Lung (tissue), 12 donors: ENCODE measurements around the gene TWIST2. TPM values are rescaled to one million over a fixed set of nuclear protein-coding genes. Genes with fewer than 3 reads are reported as not detected.

Source experiments
- ATAC-seq: fragments of 200-7000 bp; cut with Tn5 transposase; one replicate; pipeline ENCODE4 v1.9.1; 2020; ENCODE audit warnings: moderate number of reproducible peaks; ENCODE audit not compliant: insufficient read depth, low FRiP score
- DNase-seq, 3 donors: peaks; one replicate each; pipeline ENCODE4 v3.0.0-alpha.2; 2013 to 2017
- H3K27ac ChIP-seq, 2 donors: one replicate each; pipeline ENCODE4 v1.5.1; 2013; ENCODE audit warnings: mild to moderate bottlenecking in 2 of 2, moderate library complexity in 2 of 2, control low read depth in 1 of 2, inconsistent platforms in 1 of 2, low read depth in 1 of 2, low read length in 1 of 2
- H3K27me3 ChIP-seq, 3 donors: one replicate each; pipeline ENCODE4 v1.5.1; 2013; ENCODE audit warnings: low read length in 2 of 3; ENCODE audit not compliant: control insufficient read depth in 3 of 3, insufficient read depth in 3 of 3
- H3K36me3 ChIP-seq, 4 donors: one replicate each; pipeline ENCODE4 v1.5.1; 2013; ENCODE audit warnings: low read length in 4 of 4, mild to moderate bottlenecking in 1 of 4, moderate library complexity in 1 of 4; ENCODE audit not compliant: control insufficient read depth in 4 of 4, insufficient read depth in 4 of 4
- H3K4me1 ChIP-seq, 5 donors: one replicate each; pipeline ENCODE4 v1.5.1; 2013; ENCODE audit warnings: low read length in 5 of 5, mild to moderate bottlenecking in 2 of 5, moderate library complexity in 1 of 5; ENCODE audit not compliant: control insufficient read depth in 5 of 5, insufficient read depth in 5 of 5
- H3K4me3 ChIP-seq: one replicate; pipeline ENCODE4 v1.5.1; 2013; ENCODE audit warnings: mild to moderate bottlenecking, control low read depth, moderate library complexity
- H3K9ac ChIP-seq, 2 donors: one replicate each; pipeline ENCODE4 v1.5.1; 2013; ENCODE audit warnings: low read length in 2 of 2, control low read depth in 1 of 2; ENCODE audit not compliant: insufficient read depth in 1 of 2
- H3K9me3 ChIP-seq, 4 donors: one replicate each; pipeline ENCODE4 v1.5.1; 2013; ENCODE audit warnings: low read length in 3 of 4, mild to moderate bottlenecking in 1 of 4, moderate library complexity in 1 of 4; ENCODE audit not compliant: control insufficient read depth in 4 of 4, insufficient read depth in 3 of 4
- WGBS, 2 donors: extraction: QIAGEN DNeasy Blood & Tissue Kit; methylation state at CpG; one replicate each; pipeline ENCODE4 v1.1.7; 2013; 5-methylcytosine and 5-hydroxymethylcytosine counted together
- polyA plus RNA-seq, 2 donors: library from polyadenylated mRNA; stranded (reverse); fragments of 200-250 nt; gene quantifications; one replicate each; pipeline ENCODE4 v1.2.1, GENCODE V29; 2013
- total RNA-seq, 2 donors: library from RNA; depleted of rRNA in 1 of 2; stranded (reverse); fragments of >200 nt in 1 of 2; gene quantifications; one replicate each; pipeline ENCODE4 v1.2.1, GENCODE V29; 2014 to 2021
- TF ChIP-seq, protein P1 (sequence below): IDR thresholded peaks from 2 replicates; pipeline ENCODE4 v1.5.1; 2012; ENCODE audit warnings: mild to moderate bottlenecking; ENCODE audit errors: control extremely low read depth, extremely low read depth
- donor health status: control.
- donor health status: control.
- donor health status: Bipolar disorder and iron deficiency.
- donor health status: healthy.
- donor health status: DM: yes; HTN: yes; CAD: no.

TWIST2 gene
- total and polyA plus RNA-seq, 4 donors = 10.1 to 14.8 (median 11.7) TPM

DNA sequence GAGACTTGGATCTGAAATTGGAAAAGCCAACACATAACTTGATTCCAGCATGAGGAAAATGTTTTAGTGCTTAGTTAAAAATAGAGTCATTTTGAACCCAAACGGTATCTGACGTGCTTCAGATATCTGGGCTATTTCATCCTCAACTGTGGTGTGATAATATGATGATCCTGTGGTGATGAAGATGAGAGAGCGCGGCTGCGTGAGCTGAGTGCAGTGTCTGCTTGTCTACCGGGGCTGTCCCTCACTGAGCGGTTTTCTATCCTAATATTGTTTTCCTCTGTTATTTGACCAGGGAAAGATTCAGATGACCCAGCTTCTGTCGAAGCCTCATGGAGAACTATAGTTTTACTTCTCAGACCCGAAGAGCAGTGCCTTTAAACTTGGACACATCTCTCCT, 5.8 kb downstream of the TWIST2 start:
- H3K36me3 ChIP-seq = peaks cover 0 to 2% (median 0%) of the 10 kb centered on the region in 4 donors
- 83 to 89% methylated on average over 9 of the region's 9 CpGs for WGBS, 2 donors
- H3K27me3 ChIP-seq = peaks cover 7 to 44% (median 10%) of the 10 kb centered on the region in 3 donors
- DNase-seq = no peak
- no peak overlapping the region for H3K27ac ChIP-seq
- no peak for ATAC-seq
- TF ChIP-seq, protein P1, sequence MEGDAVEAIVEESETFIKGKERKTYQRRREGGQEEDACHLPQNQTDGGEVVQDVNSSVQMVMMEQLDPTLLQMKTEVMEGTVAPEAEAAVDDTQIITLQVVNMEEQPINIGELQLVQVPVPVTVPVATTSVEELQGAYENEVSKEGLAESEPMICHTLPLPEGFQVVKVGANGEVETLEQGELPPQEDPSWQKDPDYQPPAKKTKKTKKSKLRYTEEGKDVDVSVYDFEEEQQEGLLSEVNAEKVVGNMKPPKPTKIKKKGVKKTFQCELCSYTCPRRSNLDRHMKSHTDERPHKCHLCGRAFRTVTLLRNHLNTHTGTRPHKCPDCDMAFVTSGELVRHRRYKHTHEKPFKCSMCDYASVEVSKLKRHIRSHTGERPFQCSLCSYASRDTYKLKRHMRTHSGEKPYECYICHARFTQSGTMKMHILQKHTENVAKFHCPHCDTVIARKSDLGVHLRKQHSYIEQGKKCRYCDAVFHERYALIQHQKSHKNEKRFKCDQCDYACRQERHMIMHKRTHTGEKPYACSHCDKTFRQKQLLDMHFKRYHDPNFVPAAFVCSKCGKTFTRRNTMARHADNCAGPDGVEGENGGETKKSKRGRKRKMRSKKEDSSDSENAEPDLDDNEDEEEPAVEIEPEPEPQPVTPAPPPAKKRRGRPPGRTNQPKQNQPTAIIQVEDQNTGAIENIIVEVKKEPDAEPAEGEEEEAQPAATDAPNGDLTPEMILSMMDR = no peak
- no peak overlapping the region for H3K4me3 ChIP-seq
- no peak overlapping the region for H3K9ac ChIP-seq
- peaks cover 0 to 20% (median 3%) of the 10 kb centered on the region in 5 donors for H3K4me1 ChIP-seq
- H3K9me3 ChIP-seq = no peaks in the 10 kb centered on the region

DNA sequence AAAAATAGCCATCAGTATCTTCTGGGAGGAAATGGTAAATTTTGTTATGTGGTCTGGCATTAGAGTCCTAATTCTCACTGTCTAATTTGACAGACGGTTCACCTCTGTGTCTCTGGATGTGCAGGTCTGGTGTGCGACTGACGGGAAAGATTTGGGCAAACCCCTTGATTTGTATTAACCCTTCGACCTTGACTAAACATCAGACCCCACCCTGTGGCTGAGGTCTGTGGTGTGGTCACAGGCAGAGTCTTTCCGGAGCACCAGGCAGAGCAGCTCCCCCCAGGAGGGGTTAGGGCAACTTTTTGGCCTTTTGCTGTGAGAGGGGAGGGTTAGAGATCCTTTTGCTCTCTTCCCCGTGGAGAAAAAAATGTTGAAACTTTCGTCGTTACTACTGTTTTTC, 6.4 kb downstream of the TWIST2 start:
- Histone ChIP-seq H3K4me1 (peaks cover 0 to 20% (median 3%) of the 10 kb centered on the region in 5 donors), H3K4me3 (no peak overlapping the region), H3K27ac (no peak overlapping the region), H3K27me3 (peaks cover 3 to 44% (median 10%) of the 10 kb centered on the region in 3 donors), H3K9ac (no peak overlapping the region), H3K36me3 (peaks cover 0 to 2% (median 0%) of the 10 kb centered on the region in 4 donors), H3K9me3 (no peaks in the 10 kb centered on the region)
- ATAC-seq (no peak), DNase-seq (no peak)
- TF ChIP-seq, protein P1 = no peak
- 68 to 71% methylated on average over 8 of the region's 8 CpGs for WGBS, 2 donors

DNA sequence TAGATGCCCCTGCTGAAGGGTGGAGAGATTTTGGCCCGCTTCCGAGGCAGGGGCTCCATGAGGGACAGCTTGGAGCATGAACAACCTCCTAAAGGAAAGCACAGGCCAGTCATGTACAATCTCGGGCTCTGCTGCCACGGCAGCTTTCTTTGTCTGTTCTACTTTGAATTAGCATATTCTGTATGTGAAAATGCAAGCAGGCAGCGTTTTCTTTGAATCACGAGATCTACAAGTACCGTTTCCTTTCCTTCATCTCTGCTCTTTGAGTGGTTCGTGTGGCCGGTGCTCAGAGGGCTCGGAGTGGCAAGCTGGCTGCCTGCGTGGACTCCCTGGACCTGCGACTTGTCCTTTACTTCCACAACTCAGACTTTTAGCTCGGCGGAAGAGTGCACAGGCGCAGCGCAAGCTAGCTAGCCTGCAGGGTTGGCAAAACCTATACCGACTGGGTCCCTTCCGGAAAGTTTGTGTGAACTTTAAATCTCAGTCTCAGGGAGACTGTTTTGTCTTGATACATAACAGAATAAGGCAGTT, 6.9 kb downstream of the TWIST2 start:
- DNase-seq (no peak), ATAC-seq (no peak)
- no peak overlapping the region for H3K9ac ChIP-seq
- H3K27me3 ChIP-seq = peaks cover 0 to 44% (median 10%) of the 10 kb centered on the region in 3 donors
- WGBS, 2 donors = 82 to 88% methylated on average over 18 of the region's 18 CpGs
- peaks cover 0 to 15% (median 3%) of the 10 kb centered on the region in 5 donors for H3K4me1 ChIP-seq
- no peak overlapping the region for H3K4me3 ChIP-seq
- no peak overlapping the region for H3K27ac ChIP-seq
- H3K9me3 ChIP-seq = no peaks in the 10 kb centered on the region
- TF ChIP-seq, protein P1 = no peak
- H3K36me3 ChIP-seq = peaks cover 0 to 2% (median 0%) of the 10 kb centered on the region in 4 donors

GRCh38 chr2:238855299-238855698, 7.4 kb downstream of the TWIST2 start:
- no peaks in the 10 kb centered on the region for H3K9me3 ChIP-seq
- H3K27ac ChIP-seq = no peak overlapping the region
- DNase-seq = no peak
- peaks cover 0 to 12% (median 3%) of the 10 kb centered on the region in 5 donors for H3K4me1 ChIP-seq
- no peak overlapping the region for H3K4me3 ChIP-seq
- ATAC-seq = no peak
- H3K27me3 ChIP-seq = peaks cover 0 to 42% (median 10%) of the 10 kb centered on the region in 3 donors
- TF ChIP-seq, protein P1 = no peak
- WGBS, 2 donors = 94 to 96% methylated on average over 9 of the region's 9 CpGs
- H3K36me3 ChIP-seq = peaks cover 0 to 2% (median 0%) of the 10 kb centered on the region in 4 donors
- no peak overlapping the region for H3K9ac ChIP-seq
